Breast epithelium (tissue), 3 donors: Measurements from ENCODE around the gene RUBCNL.

Source experiments
- POLR2A ChIP-seq: fragments of 450-650 bp; IDR thresholded peaks from one replicate; pipeline ENCODE4 v1.6.1; 2016; ENCODE audit warnings: antibody characterized with exemption, mild to moderate bottlenecking, moderate library complexity
- POLR2AphosphoS5 ChIP-seq, 3 donors: sonication (generic); formaldehyde crosslinking; IDR thresholded peaks; one replicate each; pipeline ENCODE4 v1.6.1; 2017; ENCODE audit warnings: antibody characterized with exemption in 3 of 3
- TF ChIP-seq, protein P1 (sequence below), 3 donors: fragments of 450-650 bp; IDR thresholded peaks; one replicate each; pipeline ENCODE4 v1.5.1; 2016 to 2017; ENCODE audit warnings: antibody characterized with exemption in 3 of 3, mild to moderate bottlenecking in 3 of 3, moderate library complexity in 3 of 3

DNA sequence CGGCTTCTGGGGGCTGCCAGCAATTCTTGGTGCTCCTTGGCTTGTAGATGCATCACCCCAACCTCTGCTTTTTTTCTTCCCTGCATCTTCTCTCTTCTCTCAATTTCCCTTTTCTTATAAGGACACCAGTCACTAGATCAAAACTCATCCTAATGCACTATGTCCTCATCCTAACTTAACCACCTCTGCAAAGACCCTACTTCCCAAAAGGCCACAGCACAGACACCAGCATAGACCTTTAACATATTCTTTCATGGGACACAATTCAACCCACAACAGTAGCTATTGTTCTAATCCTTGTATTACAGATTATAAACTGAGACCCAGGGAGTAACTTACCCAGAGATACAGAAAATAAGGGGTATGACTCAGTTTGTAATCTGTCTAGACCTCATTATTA, 47.0 kb downstream of the RUBCNL start:
- TF ChIP-seq, protein P1, sequence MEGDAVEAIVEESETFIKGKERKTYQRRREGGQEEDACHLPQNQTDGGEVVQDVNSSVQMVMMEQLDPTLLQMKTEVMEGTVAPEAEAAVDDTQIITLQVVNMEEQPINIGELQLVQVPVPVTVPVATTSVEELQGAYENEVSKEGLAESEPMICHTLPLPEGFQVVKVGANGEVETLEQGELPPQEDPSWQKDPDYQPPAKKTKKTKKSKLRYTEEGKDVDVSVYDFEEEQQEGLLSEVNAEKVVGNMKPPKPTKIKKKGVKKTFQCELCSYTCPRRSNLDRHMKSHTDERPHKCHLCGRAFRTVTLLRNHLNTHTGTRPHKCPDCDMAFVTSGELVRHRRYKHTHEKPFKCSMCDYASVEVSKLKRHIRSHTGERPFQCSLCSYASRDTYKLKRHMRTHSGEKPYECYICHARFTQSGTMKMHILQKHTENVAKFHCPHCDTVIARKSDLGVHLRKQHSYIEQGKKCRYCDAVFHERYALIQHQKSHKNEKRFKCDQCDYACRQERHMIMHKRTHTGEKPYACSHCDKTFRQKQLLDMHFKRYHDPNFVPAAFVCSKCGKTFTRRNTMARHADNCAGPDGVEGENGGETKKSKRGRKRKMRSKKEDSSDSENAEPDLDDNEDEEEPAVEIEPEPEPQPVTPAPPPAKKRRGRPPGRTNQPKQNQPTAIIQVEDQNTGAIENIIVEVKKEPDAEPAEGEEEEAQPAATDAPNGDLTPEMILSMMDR (IDR thresholded peaks at IDR 0.05) = no peak
- TF ChIP-seq POLR2AphosphoS5 (IDR thresholded peaks at IDR 0.05) (no peak), POLR2A (no peak)
